Neutrophil (primary cell): ENCODE data around the gene CIITA.

ENCODE experiments used
- H3K27ac ChIP-seq: fragments of 200-600 bp; sonication (generic); 2 replicates; pipeline ENCODE4 v1.5.1; 2016; ENCODE audit warnings: mild to moderate bottlenecking, moderate library complexity
- H3K27me3 ChIP-seq: fragments of 200-600 bp; sonication (generic); 2 replicates; pipeline ENCODE4 v1.6.0; 2016; ENCODE audit warnings: mild to moderate bottlenecking
- H3K36me3 ChIP-seq: fragments of 200-600 bp; sonication (generic); 2 replicates; pipeline ENCODE4 v1.5.1; 2017
- H3K4me1 ChIP-seq, 2 experiments: fragments of 200-600 bp in 1 of 2; sonication (generic) in 1 of 2; 1 replicate in 1 of 2; 2 replicates in 1 of 2; pipeline versions ENCODE4 v1.5.1 to v1.6.1; 2013 to 2016; ENCODE audit warnings: low read depth in 1 of 2, low read length in 1 of 2, mild to moderate bottlenecking in 1 of 2, moderate library complexity in 1 of 2; ENCODE audit not compliant: control insufficient read depth in 1 of 2, insufficient read depth in 1 of 2
- H3K4me3 ChIP-seq, 2 experiments: fragments of 200-600 bp in 1 of 2; sonication (generic) in 1 of 2; 1 replicate in 1 of 2; 2 replicates in 1 of 2; pipeline ENCODE4 v1.5.1; 2013 to 2016; ENCODE audit warnings: low read depth in 1 of 2, low read length in 1 of 2, mild to moderate bottlenecking in 1 of 2, moderate library complexity in 1 of 2
- H3K9me3 ChIP-seq: fragments of 200-600 bp; sonication (generic); 2 replicates; pipeline ENCODE4 v1.5.1; 2016
- TF ChIP-seq, protein P1 (sequence below): fragments of 200-600 bp; sonication (generic); IDR thresholded peaks from 2 replicates; pipeline ENCODE4 v1.5.1; 2016; ENCODE audit warnings: antibody characterized with exemption

Gene CIITA

DNA sequence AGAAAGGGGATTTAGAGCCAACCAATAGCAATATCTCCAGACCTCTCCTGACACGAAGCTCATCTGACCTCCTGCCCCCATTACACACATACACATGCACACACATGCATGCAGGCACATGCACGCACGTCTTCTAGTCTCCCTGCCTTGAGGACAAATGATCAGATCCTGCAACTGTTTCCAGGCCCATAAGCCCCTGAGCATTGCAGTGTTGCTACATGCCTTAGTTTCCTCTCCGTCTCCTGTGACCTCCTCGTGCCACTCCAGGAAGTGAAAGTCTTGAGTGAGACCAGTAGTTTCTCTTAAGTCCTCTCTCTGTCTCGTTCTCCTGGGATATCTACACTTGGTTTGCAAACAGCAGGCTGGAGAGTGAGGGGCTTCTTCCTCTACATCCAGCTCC is 8.2 kb downstream of the CIITA start:
- TF ChIP-seq, protein P1, sequence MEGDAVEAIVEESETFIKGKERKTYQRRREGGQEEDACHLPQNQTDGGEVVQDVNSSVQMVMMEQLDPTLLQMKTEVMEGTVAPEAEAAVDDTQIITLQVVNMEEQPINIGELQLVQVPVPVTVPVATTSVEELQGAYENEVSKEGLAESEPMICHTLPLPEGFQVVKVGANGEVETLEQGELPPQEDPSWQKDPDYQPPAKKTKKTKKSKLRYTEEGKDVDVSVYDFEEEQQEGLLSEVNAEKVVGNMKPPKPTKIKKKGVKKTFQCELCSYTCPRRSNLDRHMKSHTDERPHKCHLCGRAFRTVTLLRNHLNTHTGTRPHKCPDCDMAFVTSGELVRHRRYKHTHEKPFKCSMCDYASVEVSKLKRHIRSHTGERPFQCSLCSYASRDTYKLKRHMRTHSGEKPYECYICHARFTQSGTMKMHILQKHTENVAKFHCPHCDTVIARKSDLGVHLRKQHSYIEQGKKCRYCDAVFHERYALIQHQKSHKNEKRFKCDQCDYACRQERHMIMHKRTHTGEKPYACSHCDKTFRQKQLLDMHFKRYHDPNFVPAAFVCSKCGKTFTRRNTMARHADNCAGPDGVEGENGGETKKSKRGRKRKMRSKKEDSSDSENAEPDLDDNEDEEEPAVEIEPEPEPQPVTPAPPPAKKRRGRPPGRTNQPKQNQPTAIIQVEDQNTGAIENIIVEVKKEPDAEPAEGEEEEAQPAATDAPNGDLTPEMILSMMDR, result no peak
- no peaks in the 10 kb centered on the region for H3K4me1 ChIP-seq
- peaks cover 42% of the 10 kb centered on the region for H3K27me3 ChIP-seq
- no peak overlapping the region for H3K27ac ChIP-seq
- no peaks in the 10 kb centered on the region for H3K36me3 ChIP-seq
- H3K4me3 ChIP-seq, result no peak overlapping the region
- H3K9me3 ChIP-seq, result no peaks in the 10 kb centered on the region

GRCh38 chr16:10888320-10888937 is 11.4 kb downstream of the CIITA start:
- H3K36me3 ChIP-seq, result no peaks in the 10 kb centered on the region
- H3K4me1 ChIP-seq, result no peaks in the 10 kb centered on the region
- H3K27me3 ChIP-seq, result peaks cover 24% of the 10 kb centered on the region

DNA sequence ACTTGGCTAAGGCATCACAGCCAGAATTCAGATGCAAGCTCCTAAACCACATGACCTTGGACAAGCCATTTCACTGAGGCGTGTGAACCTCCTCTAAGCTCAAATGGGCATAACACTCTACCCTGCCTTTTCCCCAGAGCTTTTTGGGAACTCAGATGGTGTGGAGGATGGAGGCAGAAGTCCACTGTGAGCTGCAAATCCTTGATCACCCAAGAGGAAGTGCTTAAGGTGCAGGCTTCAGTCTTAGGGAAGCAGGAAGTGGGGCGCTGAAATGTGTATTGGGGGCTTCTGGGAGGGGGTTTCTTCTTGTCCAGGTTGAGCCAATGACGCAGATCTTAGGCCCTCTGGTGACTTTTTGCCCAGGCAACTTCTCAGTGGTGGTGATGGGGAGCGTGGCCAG is 12.9 kb downstream of the CIITA start:
- H3K9me3 ChIP-seq, result no peaks in the 10 kb centered on the region
- H3K4me3 ChIP-seq, result no peak overlapping the region
- peaks cover 24% of the 10 kb centered on the region for H3K27me3 ChIP-seq
- no peak overlapping the region for H3K27ac ChIP-seq
- no peaks in the 10 kb centered on the region for H3K36me3 ChIP-seq
- no peaks in the 10 kb centered on the region for H3K4me1 ChIP-seq
- TF ChIP-seq, protein P1, result no peak

More at GRCh38 chr16:10888320-10888937, 11.4 kb downstream of the CIITA start:
- TF ChIP-seq, protein P1, result no peak
- no peak overlapping the region for H3K4me3 ChIP-seq
- H3K27ac ChIP-seq, result no peak overlapping the region
- no peaks in the 10 kb centered on the region for H3K9me3 ChIP-seq

- Histone ChIP-seq H3K9me3 (no peaks in the 10 kb centered on the region), H3K27me3 (peaks cover 18% of the 10 kb centered on the region), H3K4me1 (no peaks in the 10 kb centered on the region), H3K27ac (no peak overlapping the region), H3K4me3 (no peak overlapping the region), H3K36me3 (no peaks in the 10 kb centered on the region)
- TF ChIP-seq, protein P1, result no peak
Measured at GRCh38 chr16:10892782-10893318, 15.8 kb downstream of the CIITA start.

DNA sequence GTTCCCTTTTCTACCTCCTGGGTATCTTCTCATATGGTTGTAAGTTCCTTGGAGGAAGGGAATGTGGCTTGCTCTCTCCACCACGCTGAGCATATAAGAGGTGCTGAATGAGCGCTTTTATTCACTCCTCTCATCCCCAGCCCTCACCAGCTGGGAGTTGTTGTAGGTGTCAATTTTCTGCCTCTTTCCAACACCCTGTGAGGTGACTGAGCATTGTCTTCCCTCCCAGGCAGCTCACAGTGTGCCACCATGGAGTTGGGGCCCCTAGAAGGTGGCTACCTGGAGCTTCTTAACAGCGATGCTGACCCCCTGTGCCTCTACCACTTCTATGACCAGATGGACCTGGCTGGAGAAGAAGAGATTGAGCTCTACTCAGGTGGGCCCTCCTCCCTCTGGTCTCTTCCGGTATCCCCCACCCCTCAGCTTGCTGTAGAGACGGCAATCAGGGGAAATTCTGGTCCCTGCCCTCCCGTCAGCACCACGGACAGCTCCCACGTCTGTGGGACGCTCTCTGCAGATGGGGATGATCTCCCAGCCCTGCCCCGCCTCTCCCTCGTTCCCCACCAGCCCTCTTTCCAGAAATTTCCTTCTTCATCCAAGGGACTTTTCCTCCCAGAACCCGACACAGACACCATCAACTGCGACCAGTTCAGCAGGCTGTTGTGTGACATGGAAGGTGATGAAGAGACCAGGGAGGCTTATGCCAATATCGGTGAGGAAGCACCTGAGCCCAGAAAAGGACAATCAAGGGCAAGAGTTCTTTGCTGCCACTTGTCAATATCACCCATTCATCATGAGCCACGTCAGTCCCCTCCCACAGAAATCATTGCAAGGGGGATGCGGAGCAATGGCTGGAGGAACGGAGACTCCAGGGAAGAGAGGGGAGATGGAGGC is 18.3 kb downstream of the CIITA start:
- Histone ChIP-seq H3K4me3 (no peak overlapping the region), H3K4me1 (no peaks in the 10 kb centered on the region), H3K36me3 (no peaks in the 10 kb centered on the region), H3K9me3 (no peaks in the 10 kb centered on the region), H3K27me3 (no peaks in the 10 kb centered on the region), H3K27ac (no peak overlapping the region)
- TF ChIP-seq, protein P1, result no peak
